ENCODE data around the gene VSIG1. TPM values are rescaled to one million over a fixed set of nuclear protein-coding genes. Genes with fewer than 3 reads are reported as not detected.

The VSIG1 gene
- polyA plus RNA-seq, 1 donor from 2014 or later = not detected

DNA sequence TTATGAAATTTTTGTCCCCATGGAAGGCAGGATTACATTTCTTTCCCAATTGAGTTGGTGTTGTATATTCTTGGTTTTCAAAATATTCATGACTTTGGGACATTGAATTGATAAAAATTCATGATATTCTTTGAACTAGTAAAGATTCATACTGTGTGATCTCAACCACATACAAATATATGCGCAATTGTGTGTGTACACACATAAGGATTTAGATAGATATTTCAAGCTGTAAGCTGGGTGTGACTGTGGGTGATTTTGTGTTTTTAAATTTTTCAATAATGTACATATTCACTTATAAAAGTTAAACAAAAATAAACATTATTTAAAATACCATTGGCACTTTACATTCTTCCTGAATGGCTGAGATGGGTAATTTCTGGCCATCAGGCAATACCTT lies 19.5 kb upstream of the VSIG1 start:
- H3K27ac ChIP-seq (ENCODE audit: low read length) = no peak overlapping the region
- H3K4me2 ChIP-seq (ENCODE audit: low read length) = no peak overlapping the region
- no peak overlapping the region for H2AFZ ChIP-seq (ENCODE audit: low read depth, low read length)
- H3K36me3 ChIP-seq (ENCODE audit: insufficient read depth, low read length) = no peaks in the 10 kb centered on the region
- no peaks in the 10 kb centered on the region for H3K79me2 ChIP-seq (replicated peaks; ENCODE audit: insufficient read depth, low read length)
- H4K20me1 ChIP-seq (ENCODE audit: insufficient read depth) = no peaks in the 10 kb centered on the region
- H3K9me3 ChIP-seq (ENCODE audit: low read length) = no peaks in the 10 kb centered on the region
- H3K4me3 ChIP-seq (ENCODE audit: low read length) = no peak overlapping the region
- no peak overlapping the region for H3K9ac ChIP-seq (ENCODE audit: low read length)
- TF ChIP-seq EZH2 (IDR thresholded peaks at IDR 0.05; ENCODE audit: borderline replicate concordance, insufficient read depth, low read length, poor library complexity, severe bottlenecking) (no peak), MXI1 (conservative IDR thresholded peaks at IDR 0.05; ENCODE audit: poor library complexity, severe bottlenecking) (no peak), TAF1 (IDR thresholded peaks at IDR 0.05; ENCODE audit: low read depth) (no peak), POLR2AphosphoS5 (IDR thresholded peaks at IDR 0.05) (no peak), SMC3 (conservative IDR thresholded peaks at IDR 0.05; ENCODE audit: poor library complexity) (no peak), RAD21 (conservative IDR thresholded peaks at IDR 0.05) (no peak), EP300 (conservative IDR thresholded peaks at IDR 0.05; ENCODE audit: poor library complexity, severe bottlenecking) (no peak)
- TF ChIP-seq, protein P1, sequence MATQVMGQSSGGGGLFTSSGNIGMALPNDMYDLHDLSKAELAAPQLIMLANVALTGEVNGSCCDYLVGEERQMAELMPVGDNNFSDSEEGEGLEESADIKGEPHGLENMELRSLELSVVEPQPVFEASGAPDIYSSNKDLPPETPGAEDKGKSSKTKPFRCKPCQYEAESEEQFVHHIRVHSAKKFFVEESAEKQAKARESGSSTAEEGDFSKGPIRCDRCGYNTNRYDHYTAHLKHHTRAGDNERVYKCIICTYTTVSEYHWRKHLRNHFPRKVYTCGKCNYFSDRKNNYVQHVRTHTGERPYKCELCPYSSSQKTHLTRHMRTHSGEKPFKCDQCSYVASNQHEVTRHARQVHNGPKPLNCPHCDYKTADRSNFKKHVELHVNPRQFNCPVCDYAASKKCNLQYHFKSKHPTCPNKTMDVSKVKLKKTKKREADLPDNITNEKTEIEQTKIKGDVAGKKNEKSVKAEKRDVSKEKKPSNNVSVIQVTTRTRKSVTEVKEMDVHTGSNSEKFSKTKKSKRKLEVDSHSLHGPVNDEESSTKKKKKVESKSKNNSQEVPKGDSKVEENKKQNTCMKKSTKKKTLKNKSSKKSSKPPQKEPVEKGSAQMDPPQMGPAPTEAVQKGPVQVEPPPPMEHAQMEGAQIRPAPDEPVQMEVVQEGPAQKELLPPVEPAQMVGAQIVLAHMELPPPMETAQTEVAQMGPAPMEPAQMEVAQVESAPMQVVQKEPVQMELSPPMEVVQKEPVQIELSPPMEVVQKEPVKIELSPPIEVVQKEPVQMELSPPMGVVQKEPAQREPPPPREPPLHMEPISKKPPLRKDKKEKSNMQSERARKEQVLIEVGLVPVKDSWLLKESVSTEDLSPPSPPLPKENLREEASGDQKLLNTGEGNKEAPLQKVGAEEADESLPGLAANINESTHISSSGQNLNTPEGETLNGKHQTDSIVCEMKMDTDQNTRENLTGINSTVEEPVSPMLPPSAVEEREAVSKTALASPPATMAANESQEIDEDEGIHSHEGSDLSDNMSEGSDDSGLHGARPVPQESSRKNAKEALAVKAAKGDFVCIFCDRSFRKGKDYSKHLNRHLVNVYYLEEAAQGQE (IDR thresholded peaks at IDR 0.05; ENCODE audit: borderline replicate concordance) = no peak
- TF ChIP-seq, protein P2, sequence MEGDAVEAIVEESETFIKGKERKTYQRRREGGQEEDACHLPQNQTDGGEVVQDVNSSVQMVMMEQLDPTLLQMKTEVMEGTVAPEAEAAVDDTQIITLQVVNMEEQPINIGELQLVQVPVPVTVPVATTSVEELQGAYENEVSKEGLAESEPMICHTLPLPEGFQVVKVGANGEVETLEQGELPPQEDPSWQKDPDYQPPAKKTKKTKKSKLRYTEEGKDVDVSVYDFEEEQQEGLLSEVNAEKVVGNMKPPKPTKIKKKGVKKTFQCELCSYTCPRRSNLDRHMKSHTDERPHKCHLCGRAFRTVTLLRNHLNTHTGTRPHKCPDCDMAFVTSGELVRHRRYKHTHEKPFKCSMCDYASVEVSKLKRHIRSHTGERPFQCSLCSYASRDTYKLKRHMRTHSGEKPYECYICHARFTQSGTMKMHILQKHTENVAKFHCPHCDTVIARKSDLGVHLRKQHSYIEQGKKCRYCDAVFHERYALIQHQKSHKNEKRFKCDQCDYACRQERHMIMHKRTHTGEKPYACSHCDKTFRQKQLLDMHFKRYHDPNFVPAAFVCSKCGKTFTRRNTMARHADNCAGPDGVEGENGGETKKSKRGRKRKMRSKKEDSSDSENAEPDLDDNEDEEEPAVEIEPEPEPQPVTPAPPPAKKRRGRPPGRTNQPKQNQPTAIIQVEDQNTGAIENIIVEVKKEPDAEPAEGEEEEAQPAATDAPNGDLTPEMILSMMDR (IDR thresholded peaks at IDR 0.05; ENCODE audit: poor library complexity, severe bottlenecking) = no peak
- no peaks in the 10 kb centered on the region for H3K27me3 ChIP-seq (ENCODE audit: insufficient read depth, low read depth, low read length)
- H3F3A ChIP-seq (ENCODE audit: insufficient read depth, low read length, poor library complexity, severe bottlenecking) = no peaks in the 10 kb centered on the region
- H3K9me2 ChIP-seq (ENCODE audit: insufficient read depth, low read length) = no peaks in the 10 kb centered on the region

DNA sequence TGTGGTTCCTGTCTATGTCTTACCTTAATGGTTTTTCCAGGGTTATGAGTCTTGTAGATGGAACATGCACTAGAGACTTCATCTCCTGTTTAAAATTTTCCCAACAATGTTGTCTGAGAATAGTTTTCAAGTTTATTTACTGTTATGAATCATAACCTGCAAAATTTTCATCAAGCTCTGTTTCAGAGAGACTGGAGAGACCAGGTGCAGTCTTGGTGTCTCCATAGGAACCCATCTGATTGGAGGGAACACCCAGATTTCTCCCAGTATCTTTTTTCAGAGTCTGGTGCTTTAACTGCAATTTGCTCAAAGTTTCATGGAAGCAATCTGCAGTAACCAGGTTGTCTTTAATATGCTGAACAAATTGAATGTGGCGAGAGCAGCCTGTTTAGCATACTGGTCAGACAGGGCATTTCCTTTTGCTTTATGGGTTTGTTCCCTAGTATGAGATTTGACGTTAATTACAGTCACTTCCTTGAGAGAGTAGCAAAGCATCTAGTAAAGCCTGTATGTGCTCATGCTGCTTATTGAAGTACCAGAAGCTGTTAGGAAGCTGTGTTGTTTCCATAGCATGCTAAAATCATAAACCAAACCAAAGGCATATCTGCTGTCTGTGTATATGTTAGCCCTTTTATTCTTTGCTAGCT lies 18.8 kb upstream of the VSIG1 start:
- no peaks in the 10 kb centered on the region for H3K9me3 ChIP-seq (ENCODE audit: low read length)
- H4K20me1 ChIP-seq (ENCODE audit: insufficient read depth) = no peaks in the 10 kb centered on the region
- H3K36me3 ChIP-seq (ENCODE audit: insufficient read depth, low read length) = no peaks in the 10 kb centered on the region
- H3K9me2 ChIP-seq (ENCODE audit: insufficient read depth, low read length) = no peaks in the 10 kb centered on the region
- H3K27ac ChIP-seq (ENCODE audit: low read length) = no peak overlapping the region
- TF ChIP-seq EP300 (conservative IDR thresholded peaks at IDR 0.05; ENCODE audit: poor library complexity, severe bottlenecking) = no peak
- H3F3A ChIP-seq (ENCODE audit: insufficient read depth, low read length, poor library complexity, severe bottlenecking) = no peaks in the 10 kb centered on the region
- H3K9ac ChIP-seq (ENCODE audit: low read length) = no peak overlapping the region
- H3K27me3 ChIP-seq (ENCODE audit: insufficient read depth, low read depth, low read length) = no peaks in the 10 kb centered on the region
- no peak overlapping the region for H3K4me2 ChIP-seq (ENCODE audit: low read length)
- H3K79me2 ChIP-seq (replicated peaks; ENCODE audit: insufficient read depth, low read length) = no peaks in the 10 kb centered on the region
- H3K4me3 ChIP-seq (ENCODE audit: low read length) = no peak overlapping the region
- H2AFZ ChIP-seq (ENCODE audit: low read depth, low read length) = no peak overlapping the region

Measured in neural cell (in vitro differentiated cells).